Suprapubic skin (tissue), 4 donors: ENCODE results near the gene NCSTN. TPM values are rescaled to one million over a fixed set of nuclear protein-coding genes. Genes with fewer than 3 reads are reported as not detected.

Experiments
- DNase-seq, 2 donors: peaks; one replicate each; pipeline ENCODE4 v3.0.0-alpha.2; 2019; ENCODE audit warnings: low spot score in 2 of 2
- H3K27ac ChIP-seq: fragments of 200-600 bp; sonication (generic); one replicate; pipeline ENCODE4 v1.5.1; 2019
- H3K27me3 ChIP-seq: fragments of 200-600 bp; sonication (generic); one replicate; pipeline ENCODE4 v1.5.1; 2019
- H3K36me3 ChIP-seq: fragments of 200-600 bp; sonication (generic); one replicate; pipeline ENCODE4 v1.5.1; 2019
- H3K4me1 ChIP-seq: fragments of 200-600 bp; sonication (generic); one replicate; pipeline ENCODE4 v1.5.1; 2019
- H3K4me3 ChIP-seq: fragments of 200-600 bp; sonication (generic); one replicate; pipeline ENCODE4 v1.5.1; 2019; ENCODE audit warnings: mild to moderate bottlenecking
- H3K9me3 ChIP-seq: fragments of 200-600 bp; sonication (generic); one replicate; pipeline ENCODE4 v1.5.1; 2019
- CTCF ChIP-seq, 2 donors: fragments of 200-600 bp in 1 of 2; fragments of 450-650 bp in 1 of 2; sonication (generic) in 1 of 2; IDR thresholded peaks; one replicate each; pipeline ENCODE4 v1.5.1; 2016 to 2019; ENCODE audit warnings: antibody characterized with exemption in 2 of 2, mild to moderate bottlenecking in 1 of 2, moderate library complexity in 1 of 2
- EP300 ChIP-seq: sonication (generic); formaldehyde crosslinking; IDR thresholded peaks from one replicate; pipeline ENCODE4 v1.6.1; 2017; ENCODE audit warnings: antibody characterized with exemption
- POLR2A ChIP-seq, 2 donors: fragments of 450-650 bp; IDR thresholded peaks; one replicate each; pipeline ENCODE4 v1.6.1; 2017; ENCODE audit warnings: antibody characterized with exemption in 2 of 2, mild to moderate bottlenecking in 2 of 2, moderate library complexity in 2 of 2
- POLR2AphosphoS5 ChIP-seq, 3 donors: sonication (generic); formaldehyde crosslinking; IDR thresholded peaks; one replicate each; pipeline ENCODE4 v1.6.1; 2017; ENCODE audit warnings: antibody characterized with exemption in 3 of 3
- WGBS: methylation state at CpG from one replicate; pipeline ENCODE4 v1.1.5; 2018; 5-methylcytosine and 5-hydroxymethylcytosine counted together
- total RNA-seq, 4 donors: library from RNA; depleted of rRNA; stranded (reverse); fragments of >200 nt; gene quantifications; one replicate each; pipeline ENCODE4 v1.1.0, GENCODE V29; 2016

NCSTN gene
- total RNA-seq, 4 donors from 2014 or later = 53.4 to 94.1 (median 71.1) TPM

GRCh38 chr1:160366731-160367515 lies 23.7 kb downstream of the NCSTN start, which contains the start of gene NHLH1:
TSS of gene NHLH1 (plus strand) at chr1:160367071. CDS start at chr1:160370732, 3,661 bp downstream.
- TF ChIP-seq POLR2A (IDR thresholded peaks at IDR 0.05) (no peak), POLR2AphosphoS5 (IDR thresholded peaks at IDR 0.05) (no peak), EP300 (no peak), CTCF (IDR thresholded peaks at IDR 0.05) (no peak)
- Histone ChIP-seq H3K27me3 (no peaks in the 10 kb centered on the region), H3K4me1 (no peaks in the 10 kb centered on the region), H3K4me3 (no peak within 1 kb of the TSS), H3K27ac (no peak within 1 kb of the TSS), H3K9me3 (no peaks in the 10 kb centered on the region), H3K36me3 (no peaks in the 10 kb centered on the region)
- WGBS = 69% methylated on average over 15 of the region's 15 CpGs
- DNase-seq = no peak

GRCh38 chr1:160367516-160367900 lies 24.3 kb downstream of the NCSTN start:
- no peak for DNase-seq
- Histone ChIP-seq H3K27me3 (no peaks in the 10 kb centered on the region), H3K9me3 (no peaks in the 10 kb centered on the region), H3K36me3 (no peaks in the 10 kb centered on the region), H3K4me3 (no peak overlapping the region), H3K4me1 (no peaks in the 10 kb centered on the region), H3K27ac (no peak overlapping the region)
- TF ChIP-seq POLR2AphosphoS5 (IDR thresholded peaks at IDR 0.05) (no peak), CTCF (IDR thresholded peaks at IDR 0.05) (no peak), POLR2A (IDR thresholded peaks at IDR 0.05) (no peak), EP300 (no peak)
- 64% methylated on average over 4 of the region's 4 CpGs for WGBS

- H3K27ac ChIP-seq = no peak overlapping the region
- H3K4me3 ChIP-seq = no peak overlapping the region
- H3K27me3 ChIP-seq = no peaks in the 10 kb centered on the region
- no peaks in the 10 kb centered on the region for H3K4me1 ChIP-seq
- DNase-seq = no peak
- no peaks in the 10 kb centered on the region for H3K9me3 ChIP-seq
- 84% methylated on average over 4 of the region's 4 CpGs for WGBS
- no peak for TF ChIP-seq POLR2AphosphoS5 (IDR thresholded peaks at IDR 0.05)
- no peaks in the 10 kb centered on the region for H3K36me3 ChIP-seq
Measured at GRCh38 chr1:160367934-160368923, 25.0 kb downstream of the NCSTN start.

- 88% methylated on average over 1 of the region's 1 CpG for WGBS
Measured at GRCh38 chr1:160369087-160369486, 25.9 kb downstream of the NCSTN start.

More at GRCh38 chr1:160369087-160369486, 25.9 kb downstream of the NCSTN start:
- H3K36me3 ChIP-seq = no peaks in the 10 kb centered on the region
- H3K27ac ChIP-seq = no peak overlapping the region
- no peaks in the 10 kb centered on the region for H3K9me3 ChIP-seq
- no peaks in the 10 kb centered on the region for H3K27me3 ChIP-seq
- TF ChIP-seq POLR2A (IDR thresholded peaks at IDR 0.05) = no peak
- TF ChIP-seq CTCF (IDR thresholded peaks at IDR 0.05) = no peak
- TF ChIP-seq EP300 = no peak
- TF ChIP-seq POLR2AphosphoS5 (IDR thresholded peaks at IDR 0.05) = no peak
- no peaks in the 10 kb centered on the region for H3K4me1 ChIP-seq
- no peak overlapping the region for H3K4me3 ChIP-seq
- no peak for DNase-seq
